GM21737 (cell line): ENCODE data around the gene SRRM2.

Experiments used
- ATAC-seq: cut with Tn5 transposase; IDR thresholded peaks from one replicate; pipeline ENCODE4 v1.9.1; 2021; ENCODE audit warnings: mild to moderate bottlenecking, moderate library complexity; ENCODE audit not compliant: unreplicated experiment

SRRM2 gene

GRCh38 chr16:2791174-2791573 is 38.7 kb downstream of the SRRM2 start:
- ATAC-seq: no peak

- no peak for ATAC-seq
These were observed 40.5 kb downstream of the SRRM2 start for GRCh38 chr16:2792940-2793339.

GRCh38 chr16:2795395-2796143 is 43.1 kb downstream of the SRRM2 start:
- ATAC-seq: no peak

GRCh38 chr16:2798723-2799204 is 46.3 kb downstream of the SRRM2 start:
- ATAC-seq: no peak

- ATAC-seq: no peak
These were observed 46.9 kb downstream of the SRRM2 start for GRCh38 chr16:2799205-2799858.

- no peak for ATAC-seq
These were observed 47.4 kb downstream of the SRRM2 start for GRCh38 chr16:2799859-2800226.

GRCh38 chr16:2803545-2804195 is 51.2 kb downstream of the SRRM2 start:
- no peak for ATAC-seq

GRCh38 chr16:2804728-2805127 is 52.3 kb downstream of the SRRM2 start:
- ATAC-seq: no peak

- no peak for ATAC-seq
These were observed 53.8 kb downstream of the SRRM2 start for GRCh38 chr16:2806286-2806685.

GRCh38 chr16:2808181-2808580 is 55.7 kb downstream of the SRRM2 start:
- no peak for ATAC-seq

- no peak for ATAC-seq
These were observed 56.8 kb downstream of the SRRM2 start for GRCh38 chr16:2809149-2809760.

GRCh38 chr16:2810651-2811050 is 58.2 kb downstream of the SRRM2 start:
- no peak for ATAC-seq

GRCh38 chr16:2811703-2812471 is 59.4 kb downstream of the SRRM2 start:
- no peak for ATAC-seq

- ATAC-seq: no peak
These were observed 61.4 kb downstream of the SRRM2 start for GRCh38 chr16:2813771-2814221.

GRCh38 chr16:2814551-2815298 is 62.3 kb downstream of the SRRM2 start:
- ATAC-seq: no peak

- no peak for ATAC-seq
These were observed 62.9 kb downstream of the SRRM2 start for GRCh38 chr16:2815299-2815771.

- no peak for ATAC-seq
These were observed 64.4 kb downstream of the SRRM2 start, which contains the start of gene PRSS21 for GRCh38 chr16:2816751-2817339. Gene PRSS21, plus strand, starts transcription at chr16:2817237. Its CDS starts 32 bp downstream, at chr16:2817269.

GRCh38 chr16:2817340-2818271 is 65.2 kb downstream of the SRRM2 start:
- ATAC-seq: no peak
